Hepatocyte (in vitro differentiated cells): ENCODE measurements around the gene AP2A1.

Experiments
- EZH2 ChIP-seq: fragments of 200-600 bp; sonication (generic); IDR thresholded peaks from 2 replicates; pipeline ENCODE4 v1.6.1; 2016; ENCODE audit warnings: antibody characterized with exemption, mild to moderate bottlenecking, borderline replicate concordance
- EZH2phosphoT487 ChIP-seq: fragments of 200-600 bp; sonication (generic); IDR thresholded peaks from one replicate; pipeline ENCODE4 v1.6.1; 2018; ENCODE audit warnings: antibody characterized with exemption, mild to moderate bottlenecking, low read depth, moderate library complexity; ENCODE audit not compliant: unreplicated experiment, severe bottlenecking
- TF ChIP-seq, protein P1 (sequence below): fragments of 200-600 bp; sonication (generic); IDR thresholded peaks from 2 replicates; pipeline ENCODE4 v1.5.1; 2016; ENCODE audit warnings: antibody characterized with exemption, mild to moderate bottlenecking; ENCODE audit not compliant: poor library complexity

GRCh38 chr19:49844138-49845095, 77.6 kb downstream of the AP2A1 start:
- TF ChIP-seq, protein P1, sequence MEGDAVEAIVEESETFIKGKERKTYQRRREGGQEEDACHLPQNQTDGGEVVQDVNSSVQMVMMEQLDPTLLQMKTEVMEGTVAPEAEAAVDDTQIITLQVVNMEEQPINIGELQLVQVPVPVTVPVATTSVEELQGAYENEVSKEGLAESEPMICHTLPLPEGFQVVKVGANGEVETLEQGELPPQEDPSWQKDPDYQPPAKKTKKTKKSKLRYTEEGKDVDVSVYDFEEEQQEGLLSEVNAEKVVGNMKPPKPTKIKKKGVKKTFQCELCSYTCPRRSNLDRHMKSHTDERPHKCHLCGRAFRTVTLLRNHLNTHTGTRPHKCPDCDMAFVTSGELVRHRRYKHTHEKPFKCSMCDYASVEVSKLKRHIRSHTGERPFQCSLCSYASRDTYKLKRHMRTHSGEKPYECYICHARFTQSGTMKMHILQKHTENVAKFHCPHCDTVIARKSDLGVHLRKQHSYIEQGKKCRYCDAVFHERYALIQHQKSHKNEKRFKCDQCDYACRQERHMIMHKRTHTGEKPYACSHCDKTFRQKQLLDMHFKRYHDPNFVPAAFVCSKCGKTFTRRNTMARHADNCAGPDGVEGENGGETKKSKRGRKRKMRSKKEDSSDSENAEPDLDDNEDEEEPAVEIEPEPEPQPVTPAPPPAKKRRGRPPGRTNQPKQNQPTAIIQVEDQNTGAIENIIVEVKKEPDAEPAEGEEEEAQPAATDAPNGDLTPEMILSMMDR: no peak
- TF ChIP-seq EZH2phosphoT487: no peak
- no peak for TF ChIP-seq EZH2
